HUES48 (cell line): ENCODE results near the gene ING3.
A peak's percentile ranks its signal among the peaks of the same experiment; 100 is the strongest.

Experiments used
- H3K27ac ChIP-seq: one replicate; pipeline ENCODE4 v1.7.0; 2013; ENCODE audit warnings: low read depth, low read length, inconsistent platforms
- H3K27me3 ChIP-seq: 2 replicates; pipeline ENCODE4 v1.6.1; 2013; ENCODE audit warnings: mild to moderate bottlenecking, low read length; ENCODE audit not compliant: control insufficient read depth, insufficient read depth
- H3K36me3 ChIP-seq: 2 replicates; pipeline ENCODE4 v1.6.1; 2013; ENCODE audit warnings: low read length; ENCODE audit not compliant: control insufficient read depth, insufficient read depth
- H3K4me1 ChIP-seq: 2 replicates; pipeline ENCODE4 v1.6.1; 2013; ENCODE audit warnings: mild to moderate bottlenecking, low read length; ENCODE audit not compliant: control insufficient read depth, insufficient read depth
- H3K4me3 ChIP-seq: 2 replicates; pipeline ENCODE4 v1.5.1; 2013; ENCODE audit warnings: mild to moderate bottlenecking, low read depth, low read length
- H3K9ac ChIP-seq: 2 replicates; pipeline ENCODE4 v1.6.1; 2013; ENCODE audit warnings: mild to moderate bottlenecking, low read depth, low read length, moderate library complexity
- H3K9me3 ChIP-seq: 2 replicates; pipeline ENCODE4 v1.6.1; 2013; ENCODE audit warnings: low read length; ENCODE audit not compliant: control insufficient read depth, insufficient read depth

The ING3 gene

DNA sequence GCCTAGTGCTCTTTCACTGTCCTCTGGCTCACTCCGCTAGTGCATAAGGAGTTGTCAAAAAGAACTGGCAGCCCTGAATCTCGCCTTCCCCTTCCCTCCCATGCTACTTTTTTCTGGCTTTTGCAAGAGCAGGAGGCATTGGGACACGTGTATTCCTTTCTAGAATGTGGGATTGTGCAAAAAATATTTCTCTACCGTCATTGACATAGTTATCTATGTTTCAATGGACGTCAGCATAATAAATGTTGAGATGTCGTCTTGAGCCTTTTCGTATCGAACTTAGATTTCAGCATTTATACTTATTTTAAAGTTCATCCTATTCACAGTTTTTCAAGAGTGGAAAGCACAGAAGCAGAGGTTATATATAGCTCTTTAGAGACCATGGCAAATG lies 727 bp downstream of the ING3 start:
- peak overlapping the region; percentile 97 for H3K27ac ChIP-seq

DNA sequence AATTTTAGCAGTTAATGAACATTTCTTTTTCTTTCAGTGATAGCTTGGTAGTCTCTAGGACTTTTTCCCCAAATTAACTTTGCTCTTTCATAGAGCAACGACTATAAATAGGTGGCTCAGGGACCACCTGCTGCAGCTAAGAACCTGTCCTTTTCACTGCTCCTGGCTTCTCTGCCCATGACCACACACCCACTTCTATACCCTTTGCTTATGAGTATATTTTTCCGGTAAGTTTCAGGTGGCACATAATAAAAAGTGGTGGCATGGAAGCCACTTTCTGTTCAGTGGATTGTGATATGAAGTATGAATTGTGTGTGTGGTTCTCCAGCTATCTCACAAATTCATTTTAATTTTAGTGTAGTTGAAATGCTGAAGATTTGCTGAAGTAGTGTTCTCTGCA lies 1.2 kb downstream of the ING3 start:
- H3K9me3 ChIP-seq, result no peaks in the 10 kb centered on the region
- H3K4me1 ChIP-seq, result peaks cover 11% of the 10 kb centered on the region; the same call in 1 of the 2 replicates
- peak overlapping the region; percentile 92 for H3K4me3 ChIP-seq
- peaks cover 46% of the 10 kb centered on the region for H3K36me3 ChIP-seq
- H3K9ac ChIP-seq, result no peak overlapping the region
- no peaks in the 10 kb centered on the region for H3K27me3 ChIP-seq
- H3K27ac ChIP-seq, result no peak overlapping the region

More for the DNA sequence above, 727 bp downstream of the ING3 start:
- H3K4me1 ChIP-seq, result peaks cover 11% of the 10 kb centered on the region; the same call in 1 of the 2 replicates
- H3K9ac ChIP-seq, result peak overlapping the region; percentile 31; the same call in 1 of the 2 replicates
- H3K9me3 ChIP-seq, result no peaks in the 10 kb centered on the region
- H3K4me3 ChIP-seq, result peak overlapping the region; percentile 92
- H3K36me3 ChIP-seq, result peaks cover 41% of the 10 kb centered on the region
- H3K27me3 ChIP-seq, result no peaks in the 10 kb centered on the region

DNA sequence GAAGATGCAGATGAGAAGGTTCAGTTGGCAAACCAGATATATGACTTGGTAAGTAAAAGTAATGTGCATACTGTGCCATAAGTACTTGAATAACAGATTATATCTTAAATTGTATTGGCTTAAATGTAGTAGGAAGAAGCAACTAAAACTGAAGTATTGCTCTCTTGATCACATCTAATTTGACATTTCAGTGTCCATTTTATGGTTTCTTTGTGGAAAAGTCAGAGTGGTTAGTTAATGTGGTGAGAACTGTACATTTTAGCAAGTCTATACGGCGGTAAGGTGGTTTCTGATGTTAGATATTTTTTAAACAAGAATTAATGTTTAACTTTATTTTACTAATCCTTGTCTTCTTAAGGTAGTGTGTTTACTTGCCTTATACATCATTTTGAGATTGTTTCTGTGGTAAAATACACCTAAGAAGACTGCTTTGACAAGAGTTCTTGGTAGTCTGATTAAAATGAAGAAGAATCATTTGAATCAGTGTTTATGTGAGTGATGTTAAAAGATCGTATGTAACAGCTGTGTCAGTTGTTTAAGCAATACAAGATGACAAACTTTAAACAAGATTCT lies 5.1 kb downstream of the ING3 start:
- H3K9me3 ChIP-seq, result no peaks in the 10 kb centered on the region
- H3K4me3 ChIP-seq, result no peak overlapping the region
- peaks cover 52% of the 10 kb centered on the region for H3K36me3 ChIP-seq

DNA sequence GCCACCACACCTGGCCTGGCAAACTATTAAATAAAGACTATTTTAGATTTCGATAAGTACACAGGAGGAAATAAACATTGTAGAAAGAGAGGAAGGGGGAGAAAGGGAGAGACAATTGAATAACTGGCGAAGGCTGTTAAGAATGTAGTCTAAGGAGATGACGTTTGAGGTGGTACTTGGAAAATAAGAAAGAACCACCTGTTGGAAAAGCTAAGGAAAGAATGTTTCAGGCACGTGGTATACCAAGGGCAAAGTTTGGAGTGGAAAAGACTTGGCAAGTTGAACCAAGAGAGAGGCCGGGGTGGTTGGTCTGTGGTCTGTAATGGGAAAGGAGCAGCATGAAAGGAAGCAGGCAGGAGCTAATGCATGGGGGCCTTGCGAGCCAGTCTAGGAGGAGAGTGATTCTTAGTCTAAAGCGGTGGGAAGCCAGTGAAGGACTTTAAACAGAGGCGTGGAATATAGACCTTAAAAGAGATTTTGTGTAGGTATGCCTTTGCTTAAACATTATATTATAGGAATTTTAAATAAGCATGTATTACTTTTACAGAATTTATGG lies 9.4 kb downstream of the ING3 start:
- H3K36me3 ChIP-seq, result peaks cover 30% of the 10 kb centered on the region
- no peak overlapping the region for H3K4me3 ChIP-seq

More for the DNA sequence above, 5.1 kb downstream of the ING3 start:
- Histone ChIP-seq H3K4me1 (peaks cover 24% of the 10 kb centered on the region), H3K9ac (no peak overlapping the region), H3K27ac (no peak overlapping the region), H3K27me3 (no peaks in the 10 kb centered on the region)

DNA sequence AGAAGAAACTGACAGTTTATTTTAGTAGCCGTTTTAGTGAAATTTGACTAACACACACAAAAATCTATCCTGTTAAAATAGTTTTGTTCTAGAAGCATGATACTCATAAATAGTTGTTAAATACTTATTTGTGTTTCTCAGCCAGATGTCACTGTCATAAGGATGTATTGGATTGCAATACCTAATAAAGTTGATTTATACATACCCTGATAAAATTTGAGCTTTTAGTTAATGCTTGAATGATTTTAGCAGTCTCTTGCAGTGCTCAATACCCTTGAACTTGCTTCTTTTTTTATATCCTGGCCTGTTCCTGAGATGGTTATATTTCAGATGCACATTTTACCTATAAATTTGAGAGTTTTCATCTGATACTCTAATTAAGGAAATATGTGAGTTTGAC lies 10.1 kb downstream of the ING3 start:
- no peak overlapping the region for H3K4me3 ChIP-seq
- no peaks in the 10 kb centered on the region for H3K9me3 ChIP-seq
- H3K36me3 ChIP-seq, result peaks cover 29% of the 10 kb centered on the region
- no peaks in the 10 kb centered on the region for H3K27me3 ChIP-seq
- H3K4me1 ChIP-seq, result peaks cover 31% of the 10 kb centered on the region
- no peak overlapping the region for H3K9ac ChIP-seq
- no peak overlapping the region for H3K27ac ChIP-seq

More for the DNA sequence above, 9.4 kb downstream of the ING3 start:
- no peaks in the 10 kb centered on the region for H3K27me3 ChIP-seq
- no peaks in the 10 kb centered on the region for H3K9me3 ChIP-seq
- H3K4me1 ChIP-seq, result peaks cover 31% of the 10 kb centered on the region
- no peak overlapping the region for H3K9ac ChIP-seq
- no peak overlapping the region for H3K27ac ChIP-seq

- Histone ChIP-seq H3K9ac (no peak overlapping the region), H3K27me3 (no peaks in the 10 kb centered on the region), H3K36me3 (peaks cover 26% of the 10 kb centered on the region), H3K4me1 (peaks cover 31% of the 10 kb centered on the region), H3K9me3 (no peaks in the 10 kb centered on the region), H3K27ac (no peak overlapping the region), H3K4me3 (no peak overlapping the region)
Observed at GRCh38 chr7:120961638-120962173, 11.1 kb downstream of the ING3 start.

GRCh38 chr7:120964088-120964487 lies 13.5 kb downstream of the ING3 start:
- Histone ChIP-seq H3K27me3 (no peaks in the 10 kb centered on the region), H3K9ac (no peak overlapping the region), H3K4me1 (peaks cover 24% of the 10 kb centered on the region), H3K27ac (no peak overlapping the region), H3K36me3 (peaks cover 42% of the 10 kb centered on the region), H3K9me3 (no peaks in the 10 kb centered on the region), H3K4me3 (no peak overlapping the region)

DNA sequence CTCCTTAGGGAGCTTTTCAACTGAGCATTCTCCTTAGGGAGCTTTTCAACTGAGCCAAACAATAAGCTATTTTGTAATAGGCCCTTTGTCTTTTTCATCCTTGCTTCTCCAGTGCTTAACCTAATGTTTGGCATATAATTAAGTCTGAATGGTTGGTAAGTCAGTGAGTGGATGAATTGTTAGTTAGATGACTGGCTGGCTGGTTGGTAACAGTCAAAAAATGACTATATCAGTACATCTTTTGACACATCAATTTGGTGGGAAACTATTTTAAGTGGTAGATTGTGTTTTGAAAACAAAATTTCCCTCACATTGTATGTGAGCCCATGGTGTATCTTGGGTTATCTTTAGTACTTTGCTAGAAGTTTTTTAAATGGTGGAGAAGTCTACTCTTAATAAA lies 16.4 kb downstream of the ING3 start:
- Histone ChIP-seq H3K4me1 (peaks cover under 1% of the 10 kb centered on the region; the same call in 1 of the 2 replicates), H3K27me3 (no peaks in the 10 kb centered on the region), H3K27ac (no peak overlapping the region), H3K36me3 (peaks cover 68% of the 10 kb centered on the region), H3K9ac (no peak overlapping the region), H3K4me3 (no peak overlapping the region), H3K9me3 (no peaks in the 10 kb centered on the region)

DNA sequence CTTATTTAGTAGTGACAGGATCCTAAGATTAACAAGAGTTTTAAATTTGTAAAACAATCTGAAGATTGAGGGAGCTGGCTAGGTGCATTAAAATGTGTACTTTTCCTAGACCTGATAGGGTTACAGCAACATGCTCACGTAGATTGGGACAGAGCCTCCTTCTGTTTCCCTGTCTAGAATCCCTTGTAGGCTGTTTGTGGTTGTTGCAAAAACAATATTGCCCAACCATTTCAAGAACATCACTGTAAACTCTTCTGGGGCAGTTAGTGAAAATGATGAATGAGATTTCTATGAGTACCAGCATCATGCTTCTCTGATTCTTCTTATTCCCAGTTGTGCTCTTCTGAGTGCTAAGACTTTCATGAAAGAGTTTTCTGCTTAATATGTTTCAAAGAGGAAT lies 23.3 kb downstream of the ING3 start:
- no peaks in the 10 kb centered on the region for H3K27me3 ChIP-seq
- no peak overlapping the region for H3K9ac ChIP-seq
- no peaks in the 10 kb centered on the region for H3K9me3 ChIP-seq
- H3K4me1 ChIP-seq, result no peaks in the 10 kb centered on the region
- H3K36me3 ChIP-seq, result peaks cover 75% of the 10 kb centered on the region
- H3K4me3 ChIP-seq, result no peak overlapping the region
- no peak overlapping the region for H3K27ac ChIP-seq

GRCh38 chr7:120979765-120980499 lies 29.4 kb downstream of the ING3 start:
- Histone ChIP-seq H3K9me3 (no peaks in the 10 kb centered on the region), H3K36me3 (peaks cover 19% of the 10 kb centered on the region), H3K9ac (no peak overlapping the region), H3K27me3 (no peaks in the 10 kb centered on the region), H3K27ac (no peak overlapping the region), H3K4me1 (peaks cover 6% of the 10 kb centered on the region; the same call in 1 of the 2 replicates), H3K4me3 (no peak overlapping the region)

DNA sequence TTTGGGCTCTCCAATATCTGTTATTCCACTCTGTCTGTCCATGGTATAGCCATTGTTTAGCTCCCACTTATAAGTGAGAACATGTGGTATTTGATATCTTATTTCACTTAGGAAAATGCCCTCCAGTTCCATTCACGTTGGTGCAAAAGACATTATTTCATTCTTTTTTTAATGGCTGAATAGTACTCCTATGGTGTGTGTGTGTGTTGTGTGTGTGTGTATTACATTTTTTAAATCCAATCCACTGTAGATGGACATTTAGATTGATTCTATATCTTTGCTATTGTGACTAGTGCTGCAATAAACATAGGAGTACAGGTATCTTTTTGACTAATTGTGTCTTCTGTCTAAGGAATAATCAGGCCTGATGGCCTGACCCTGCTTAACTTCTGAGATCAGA lies 30.5 kb downstream of the ING3 start:
- Histone ChIP-seq H3K36me3 (peaks cover 9% of the 10 kb centered on the region; the same call in 1 of the 2 replicates), H3K27me3 (no peaks in the 10 kb centered on the region), H3K4me1 (peaks cover 6% of the 10 kb centered on the region; the same call in 1 of the 2 replicates), H3K9ac (no peak overlapping the region), H3K27ac (no peak overlapping the region), H3K9me3 (no peaks in the 10 kb centered on the region), H3K4me3 (no peak overlapping the region)
